GM08714 (cell line): ENCODE measurements around the gene SLC26A9.
"Not testable (repeated sequence)": the region's sequence is repeated elsewhere in the genome, so short reads cannot be mapped to it uniquely, and the experiment has no call there.

Source experiments
- H3K4me3 ChIP-seq: fragments of 200-500 bp; sonication (Bioruptor generic); 2 replicates; pipeline ENCODE4 v1.5.1; 2014; ENCODE audit warnings: mild to moderate bottlenecking, low read length, inconsistent platforms
- ZNF274 ChIP-seq: IDR thresholded peaks from 2 replicates; pipeline ENCODE4 v1.6.1; 2012; ENCODE audit warnings: mild to moderate bottlenecking, low read depth, low read length

The SLC26A9 gene

GRCh38 chr1:205880923-205881322 is 62.3 kb downstream of the SLC26A9 start:
- no peak overlapping the region for H3K4me3 ChIP-seq
- no peak for TF ChIP-seq ZNF274

GRCh38 chr1:205879974-205880373 is 63.3 kb downstream of the SLC26A9 start:
- TF ChIP-seq ZNF274 = no peak
- no peak overlapping the region for H3K4me3 ChIP-seq

DNA sequence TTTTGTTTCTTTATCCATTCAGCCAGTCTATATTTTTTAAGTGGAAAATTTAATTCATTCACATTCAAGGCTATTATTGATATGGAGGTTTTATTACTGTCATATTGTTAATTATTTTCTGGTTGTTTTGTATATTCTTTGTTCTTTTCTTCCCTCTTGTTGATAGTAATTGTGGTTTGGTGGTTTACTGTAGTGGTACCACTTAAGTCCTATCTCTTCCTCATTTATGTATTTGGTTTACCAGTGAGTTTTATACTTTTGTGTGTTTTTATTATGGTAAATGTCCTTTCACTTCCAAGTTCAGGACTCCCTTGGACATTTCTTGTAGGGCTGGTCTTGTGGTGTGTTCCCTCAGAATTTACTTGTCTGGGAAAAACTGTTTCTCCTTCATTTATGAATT is 65.2 kb downstream of the SLC26A9 start:
- no peak for TF ChIP-seq ZNF274

DNA sequence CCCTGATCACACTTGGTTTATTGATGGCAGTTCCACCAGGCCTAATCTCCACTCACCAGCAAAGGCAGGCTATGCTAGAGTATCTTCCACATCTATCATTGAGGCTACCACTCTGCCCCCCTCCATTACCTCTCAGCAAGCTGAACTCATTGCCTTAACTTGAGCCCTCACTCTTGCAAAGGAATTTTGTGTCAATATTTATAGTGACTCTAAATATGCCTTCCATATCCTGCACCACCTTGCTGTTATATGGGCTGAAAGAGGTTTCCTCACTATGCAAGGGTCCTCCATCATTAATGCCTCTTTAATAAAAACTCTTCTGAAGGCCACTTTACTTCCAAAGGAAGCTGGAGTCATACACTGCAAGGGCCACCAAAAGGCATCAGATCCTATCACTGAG is 70.1 kb downstream of the SLC26A9 start:
- not testable (repeated sequence) for H3K4me3 ChIP-seq

More for the DNA sequence above, 65.2 kb downstream of the SLC26A9 start:
- H3K4me3 ChIP-seq = no peak overlapping the region

- no peak overlapping the region for H3K4me3 ChIP-seq
- TF ChIP-seq ZNF274 = no peak
Measured at GRCh38 chr1:205870236-205870635, 73.0 kb downstream of the SLC26A9 start.
